Activated CD4-positive, alpha-beta T cell treated with anti-CD3 and anti-CD28 coated beads, Interleukin-10, Interleukin-2, amounts not matched to agents 100 ng/mL and 50 ng/mL, durations not matched to agents 16 hours and 8 hours (primary cell): ENCODE results near the gene ARHGEF6.

ENCODE experiments used
- DNase-seq: peaks from one replicate; pipeline ENCODE4 v3.0.0-alpha.2; 2020

The ARHGEF6 gene

DNA sequence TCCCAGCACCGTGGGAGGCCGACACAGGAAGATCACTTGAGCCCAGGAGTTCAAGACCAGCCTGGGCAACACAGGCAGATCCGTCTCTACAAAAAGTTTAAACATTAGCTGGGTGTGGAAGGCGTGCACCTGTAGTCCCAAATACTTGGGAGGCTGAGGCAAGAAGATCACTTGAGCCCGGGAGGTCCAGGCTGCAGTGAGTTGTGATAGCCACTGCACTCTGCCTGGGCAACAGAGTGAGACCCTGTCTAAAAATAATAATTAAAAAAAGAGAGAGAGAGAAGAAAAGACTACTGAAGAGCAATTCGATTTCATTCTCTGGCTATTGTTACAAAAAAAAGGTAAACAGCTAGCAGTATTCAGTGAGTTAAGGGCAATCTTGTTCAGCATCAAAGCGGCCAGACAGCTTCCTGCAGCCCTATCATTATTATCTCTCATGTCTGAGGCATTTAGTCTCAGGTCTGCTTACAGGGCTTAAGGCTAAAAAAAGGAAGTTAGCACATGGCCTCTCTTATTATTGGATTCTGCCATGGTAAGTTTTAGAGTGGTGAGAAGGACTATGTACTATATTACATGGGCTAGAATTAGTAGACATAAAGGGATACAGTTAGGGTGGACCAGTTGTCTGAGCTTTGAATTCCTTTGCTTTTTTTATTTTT, 37.9 kb downstream of the ARHGEF6 start:
- no peak for DNase-seq

DNA sequence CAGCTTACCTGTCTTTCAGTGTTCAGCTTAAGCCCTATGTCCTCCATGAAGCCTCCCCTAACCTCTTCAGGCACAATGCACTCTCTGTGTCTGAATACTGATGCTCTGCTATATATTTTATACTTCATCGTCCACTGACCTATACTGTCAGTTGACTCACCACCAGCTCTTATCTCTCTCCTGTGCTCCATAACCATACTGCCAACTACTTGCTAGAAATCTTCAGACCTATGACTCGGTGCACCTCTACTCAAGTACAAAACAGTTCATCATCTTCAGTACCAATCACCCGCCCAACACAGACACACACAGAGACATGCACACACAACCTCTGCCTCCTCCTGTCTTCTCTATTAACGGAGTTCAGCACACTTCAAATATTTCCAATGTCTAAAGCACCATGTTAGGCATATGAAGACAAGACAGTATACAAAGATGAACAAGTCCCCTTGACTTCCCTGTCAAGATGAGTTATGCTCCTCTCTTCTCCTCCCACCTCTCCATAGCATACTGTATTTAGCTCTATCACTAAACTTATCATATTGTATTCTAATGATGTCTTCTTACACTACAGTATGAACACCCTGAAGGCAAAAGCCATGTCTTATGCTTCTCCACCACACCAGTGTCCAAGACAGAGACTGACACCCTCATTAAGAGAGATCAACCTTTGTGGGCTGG, 42.5 kb downstream of the ARHGEF6 start:
- DNase-seq: no peak

DNA sequence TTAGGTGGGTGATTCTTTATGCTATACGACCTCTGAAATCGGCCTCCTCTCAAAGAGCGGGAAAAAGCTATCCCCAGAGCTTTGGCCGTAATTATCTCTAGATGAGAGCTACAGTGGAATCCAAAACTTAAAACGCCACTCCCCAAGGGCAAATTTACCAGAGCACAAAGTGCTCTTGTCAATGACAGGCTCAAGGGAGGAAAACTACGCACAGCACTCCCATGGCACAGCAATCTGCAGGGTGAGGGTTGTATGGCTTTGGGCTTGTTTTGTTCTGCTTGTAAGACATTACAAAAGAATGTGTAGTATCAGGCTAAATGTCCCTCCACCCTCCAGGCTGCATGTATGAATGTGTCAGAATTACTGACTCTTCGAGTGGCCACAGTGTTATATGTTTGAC, 44.0 kb downstream of the ARHGEF6 start:
- DNase-seq: no peak

DNA sequence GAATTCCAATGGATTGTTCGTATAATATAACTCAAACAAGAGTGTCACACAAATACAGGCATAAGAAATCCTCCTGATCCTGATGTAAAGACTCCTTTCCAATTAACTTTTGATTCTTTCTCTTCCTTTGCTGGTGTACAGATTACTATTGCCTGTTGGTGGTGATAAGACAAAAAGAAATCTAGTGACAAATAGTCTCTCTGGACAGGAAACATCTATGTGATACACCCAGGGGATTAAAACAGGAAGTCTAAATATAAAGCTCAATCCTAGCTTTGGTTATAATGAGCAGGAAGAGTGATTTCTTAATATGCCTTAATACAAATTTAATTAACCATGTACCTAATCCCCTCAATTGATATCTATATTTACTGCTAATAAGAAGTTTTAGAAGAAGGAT, 45.1 kb downstream of the ARHGEF6 start:
- DNase-seq: no peak

DNA sequence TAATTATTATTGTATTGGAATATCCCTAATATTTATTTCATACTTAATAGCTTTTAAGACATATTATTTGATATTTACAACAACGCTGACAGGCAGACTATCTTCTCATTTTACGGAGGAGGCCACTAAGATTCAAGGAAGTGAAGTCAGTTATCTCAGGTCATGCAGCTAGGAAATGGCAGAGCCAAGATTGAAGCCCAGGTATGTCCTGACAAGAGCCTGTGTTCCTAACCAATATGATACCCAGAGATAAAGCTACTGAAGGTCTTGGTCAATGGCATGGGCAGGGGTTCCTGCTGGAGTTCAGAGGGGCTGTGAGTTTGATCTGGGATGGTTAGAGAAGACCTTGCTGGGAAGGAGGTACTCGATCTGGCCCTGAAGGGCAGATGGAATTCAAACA, 47.1 kb downstream of the ARHGEF6 start:
- DNase-seq: no peak

DNA sequence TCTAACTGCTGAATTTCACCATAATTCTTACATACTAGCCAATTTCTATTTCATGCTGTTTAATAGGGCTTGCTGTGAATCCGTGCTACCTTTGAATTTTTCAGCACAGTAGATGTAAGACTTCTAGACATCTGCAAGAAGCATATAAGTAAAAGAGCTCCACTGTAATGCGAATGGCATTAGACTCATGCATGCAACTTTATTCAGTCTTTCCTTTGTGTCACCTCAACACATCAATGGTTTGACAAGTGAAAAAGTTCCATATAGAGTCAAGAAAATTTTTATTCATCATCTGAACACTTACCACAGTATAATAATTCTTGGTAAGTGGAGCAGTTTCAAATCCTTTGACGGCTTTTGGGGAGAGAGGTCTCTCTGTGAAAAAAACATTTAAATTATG, 48.9 kb downstream of the ARHGEF6 start:
- DNase-seq: no peak

DNA sequence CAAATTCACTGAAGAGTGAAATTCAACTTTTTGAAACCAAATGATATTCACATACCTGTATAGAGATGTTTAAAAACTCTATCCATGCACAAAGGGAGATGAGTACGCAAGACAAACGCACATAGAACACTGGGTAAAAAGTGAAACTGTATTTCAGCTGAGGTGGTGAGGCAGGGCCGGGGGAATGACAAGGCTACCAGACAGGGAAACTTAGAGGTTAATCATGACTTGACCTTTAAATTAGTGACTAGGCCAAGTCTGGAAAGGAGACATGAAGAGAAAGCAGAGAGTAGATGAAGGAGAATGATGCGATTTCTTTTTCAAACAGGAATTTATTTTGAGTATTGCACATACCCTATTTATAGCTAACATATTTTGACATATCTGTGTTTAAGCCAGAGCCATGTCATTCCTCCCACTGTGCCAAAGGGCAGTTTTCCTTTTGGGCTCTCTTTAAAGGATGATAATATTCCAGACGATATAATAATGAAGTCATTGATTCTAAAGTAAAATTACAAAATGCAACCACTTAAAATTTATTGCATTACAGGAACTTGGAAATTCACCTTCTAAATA, 49.4 kb downstream of the ARHGEF6 start:
- DNase-seq: no peak

DNA sequence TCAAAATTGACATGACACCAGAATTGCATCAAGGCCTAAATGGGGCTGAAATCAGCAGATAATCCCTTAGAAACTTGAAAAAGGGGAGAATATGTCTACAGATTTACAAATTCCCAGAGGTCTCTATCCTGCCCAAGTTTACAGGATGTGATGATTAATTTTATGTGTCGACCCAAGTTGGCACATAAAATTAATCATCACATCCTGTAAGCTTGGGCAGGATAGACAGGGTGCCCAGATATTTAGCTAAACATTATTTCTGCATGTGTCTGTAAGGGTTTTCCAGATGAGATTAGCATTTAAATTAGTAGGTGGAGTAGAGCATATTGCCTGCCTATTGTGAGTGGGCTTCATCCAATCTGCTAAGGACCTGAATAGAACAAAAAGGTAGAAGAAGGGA, 52.3 kb downstream of the ARHGEF6 start:
- DNase-seq: no peak

DNA sequence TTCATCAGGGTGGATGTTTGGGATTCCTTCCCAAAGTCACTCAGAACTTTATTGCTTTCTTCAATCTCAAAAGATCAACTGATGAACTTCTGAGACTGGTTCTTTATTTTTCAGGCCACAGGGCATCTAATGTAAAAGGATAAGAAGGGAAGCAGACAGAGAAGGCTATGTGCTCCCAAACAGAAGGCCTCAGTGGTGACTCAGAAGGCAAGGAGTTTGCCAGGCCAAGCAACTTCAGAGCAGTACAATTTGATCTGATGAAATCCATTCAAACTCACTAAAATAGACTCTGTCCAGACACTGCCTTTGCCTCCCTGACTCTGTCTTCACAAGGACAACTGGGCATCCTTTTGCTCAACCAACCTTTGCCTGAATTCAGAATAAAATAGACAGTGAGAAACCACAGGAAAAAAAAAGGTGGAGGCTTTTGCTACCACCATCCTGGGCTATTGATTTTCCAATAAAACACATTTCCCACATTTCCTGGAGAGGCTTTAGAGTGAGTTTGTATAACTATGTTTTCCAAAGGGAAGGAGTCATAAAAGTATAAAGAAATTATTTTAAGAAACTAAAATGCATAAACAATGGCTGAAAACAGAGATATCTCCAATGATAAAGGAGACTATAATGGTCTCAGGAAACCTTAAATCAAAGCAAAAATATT, 55.2 kb downstream of the ARHGEF6 start:
- no peak for DNase-seq

DNA sequence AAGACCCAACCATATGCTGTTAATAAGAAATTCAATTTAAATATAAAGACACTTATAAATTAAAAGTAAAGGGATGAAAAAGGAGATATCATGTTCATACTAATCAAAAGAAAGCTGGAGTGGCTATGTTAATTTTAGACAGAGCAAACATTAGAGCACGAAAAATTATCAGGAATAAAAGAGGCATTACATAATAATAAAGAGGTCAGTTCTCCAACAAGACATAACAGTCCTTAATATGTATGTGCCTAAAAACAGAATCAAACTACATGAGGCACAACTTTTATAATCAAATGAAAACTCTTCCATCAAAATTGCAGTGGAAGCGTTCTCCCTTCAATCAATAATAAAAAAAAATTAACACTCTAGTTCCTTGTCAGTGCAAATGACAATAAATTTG, 62.6 kb downstream of the ARHGEF6 start:
- no peak for DNase-seq

DNA sequence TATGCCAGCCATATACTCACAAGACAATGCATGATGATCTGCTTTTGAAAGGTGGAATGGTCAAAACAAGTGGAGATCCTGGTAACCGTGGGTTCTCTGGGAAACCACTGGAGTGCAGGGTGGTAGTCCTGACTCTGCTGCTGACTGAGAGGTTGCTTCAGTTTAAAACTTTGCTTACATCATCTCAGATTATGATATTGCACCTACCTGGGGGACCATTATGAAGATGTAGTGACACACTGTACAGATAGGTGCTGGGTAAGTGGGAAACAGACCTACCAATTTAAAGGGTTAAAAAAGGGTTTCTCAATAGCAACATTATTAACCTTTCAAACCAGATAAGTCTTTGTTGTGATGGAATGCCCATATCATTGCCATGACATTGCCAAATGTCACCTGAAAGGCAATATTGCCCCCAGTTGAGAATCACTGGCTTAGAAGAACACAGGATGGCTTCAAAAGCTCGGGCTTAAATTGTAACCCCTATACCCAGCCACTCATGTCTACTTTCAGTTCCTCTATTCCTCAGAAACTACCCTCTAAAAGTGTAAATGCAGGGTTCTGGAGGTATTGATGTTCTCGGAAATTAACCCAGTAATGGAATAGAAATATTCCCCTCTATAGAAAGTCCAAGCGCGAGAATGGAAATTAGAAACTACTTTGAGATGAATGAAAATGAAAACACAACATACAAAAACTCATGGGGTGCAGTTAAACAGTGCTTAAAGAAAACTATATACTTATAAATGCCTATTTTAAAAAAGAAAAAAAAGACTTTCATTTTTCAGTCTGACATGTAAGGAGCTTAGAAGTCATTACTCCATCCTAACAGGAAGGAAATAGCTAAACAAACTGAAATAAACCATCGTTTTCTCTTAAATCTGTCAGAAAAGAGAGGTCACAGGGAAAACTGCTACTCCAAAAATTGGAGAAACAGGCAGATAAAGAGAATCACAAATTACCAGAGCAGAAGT, 65.8 kb downstream of the ARHGEF6 start:
- no peak for DNase-seq

DNA sequence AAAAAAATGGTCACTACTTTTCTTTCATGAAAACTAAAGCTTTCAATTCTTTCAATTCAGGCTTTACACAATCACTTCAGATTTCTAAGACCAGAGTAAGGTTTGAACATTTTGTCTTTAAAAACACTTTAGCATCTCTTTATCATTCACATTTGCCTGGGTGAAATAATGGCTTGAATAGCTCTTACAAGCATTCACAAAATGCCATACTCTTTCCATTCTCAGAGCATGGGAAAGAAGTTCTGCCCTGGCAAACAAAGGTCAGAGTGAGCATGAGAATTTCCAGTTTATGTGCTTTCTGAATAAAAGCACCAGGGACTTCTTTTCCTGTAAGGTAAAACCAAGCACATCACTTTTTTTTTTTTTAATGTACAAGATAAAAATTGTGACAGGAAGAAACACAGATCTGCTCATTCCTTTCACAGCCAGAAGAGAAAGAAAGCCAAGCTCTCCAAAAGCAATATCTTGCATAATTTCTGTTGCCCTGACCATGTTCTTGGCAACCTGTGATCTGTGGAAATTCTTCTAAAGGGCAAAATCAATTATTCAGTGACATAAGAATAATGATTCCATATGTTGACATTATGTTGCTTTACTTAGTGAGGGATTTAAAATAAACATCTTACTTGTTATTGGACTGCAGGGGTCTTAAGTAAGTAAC, 68.0 kb downstream of the ARHGEF6 start:
- no peak for DNase-seq

DNA sequence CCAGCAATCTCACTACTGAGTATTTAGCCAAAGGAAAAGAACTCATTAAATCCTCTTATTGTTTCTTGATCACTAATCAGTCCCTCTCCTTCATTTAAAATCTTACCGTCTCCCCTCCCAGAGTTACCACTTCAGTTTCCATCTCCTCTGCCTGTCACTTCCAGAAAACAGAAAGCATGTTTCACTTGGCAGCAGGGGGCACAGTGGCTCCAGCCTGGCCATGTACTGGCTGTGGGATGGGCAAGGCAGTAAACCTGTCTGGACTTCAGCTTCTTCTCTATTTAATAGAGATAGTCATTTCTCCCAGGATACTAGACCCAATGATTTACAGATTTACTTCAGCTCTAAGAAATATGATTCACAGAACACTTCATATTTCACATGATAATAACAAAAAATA, 69.6 kb downstream of the ARHGEF6 start:
- DNase-seq: peak; percentile 49

DNA sequence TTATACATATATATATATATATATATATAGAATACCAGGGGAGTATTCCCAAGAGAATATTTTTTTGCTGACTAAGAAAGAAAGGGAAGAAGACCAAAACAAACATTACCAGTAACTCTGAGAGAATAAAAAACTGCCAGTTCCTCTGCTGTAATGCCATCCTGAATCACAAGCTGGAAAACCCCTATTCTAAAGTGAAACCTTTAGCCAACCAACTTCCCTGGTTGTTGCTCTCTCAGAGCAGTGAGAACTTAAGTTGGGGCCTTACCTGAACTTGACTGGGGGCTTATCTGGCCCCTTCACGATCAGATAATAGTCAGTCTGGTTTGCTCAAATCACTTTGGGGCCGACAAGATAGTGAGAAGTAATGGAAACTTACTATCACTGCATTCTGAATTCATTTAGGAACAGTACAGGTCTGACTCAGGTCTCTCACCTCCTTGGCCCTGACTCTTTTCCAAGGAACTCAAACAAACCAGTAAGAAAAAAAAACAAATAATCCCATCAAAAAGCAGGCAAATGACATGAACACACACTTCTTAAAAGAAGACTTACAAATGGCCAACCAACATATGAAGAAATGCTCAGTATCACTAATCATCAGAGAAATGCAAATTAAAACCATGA, 70.3 kb downstream of the ARHGEF6 start:
- peak; percentile 66 for DNase-seq

DNA sequence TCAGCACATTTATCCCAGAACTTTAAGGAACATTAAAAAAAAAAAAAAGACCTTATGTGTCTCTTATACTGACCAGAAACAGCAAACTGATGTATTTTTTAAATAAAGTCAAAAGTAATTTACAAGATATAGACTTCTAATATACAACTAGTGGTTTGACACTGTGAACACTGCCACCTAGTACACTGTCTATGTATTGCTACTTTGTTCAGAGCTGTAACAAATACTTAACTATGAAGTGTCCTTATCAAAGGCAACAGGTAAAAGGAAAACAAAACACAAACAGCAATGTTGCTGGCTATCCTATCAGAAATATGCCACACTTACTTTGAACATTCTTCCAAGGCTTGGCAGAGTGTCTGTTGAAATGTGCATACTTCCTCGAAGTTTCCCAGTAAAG, 72.4 kb downstream of the ARHGEF6 start:
- no peak for DNase-seq

DNA sequence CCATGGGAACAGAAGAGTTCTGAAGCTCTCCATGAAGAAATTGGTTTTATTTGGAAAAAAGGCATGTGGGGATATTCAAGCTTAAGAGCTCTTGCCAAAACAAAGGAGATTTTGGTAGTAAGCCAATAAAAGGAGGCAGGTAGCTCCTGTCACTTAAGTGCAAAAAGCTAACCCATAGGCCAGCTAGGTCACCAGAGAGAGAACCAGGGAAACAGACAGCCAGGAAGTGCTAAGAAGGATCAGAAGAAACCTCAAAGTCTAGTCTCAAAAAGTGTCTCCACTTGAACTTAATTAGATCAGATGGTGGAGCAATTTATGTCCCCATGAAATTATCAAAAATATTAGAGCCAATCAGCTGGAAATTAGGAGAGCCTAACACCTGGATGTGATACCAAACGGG, 83.6 kb downstream of the ARHGEF6 start:
- no peak for DNase-seq

DNA sequence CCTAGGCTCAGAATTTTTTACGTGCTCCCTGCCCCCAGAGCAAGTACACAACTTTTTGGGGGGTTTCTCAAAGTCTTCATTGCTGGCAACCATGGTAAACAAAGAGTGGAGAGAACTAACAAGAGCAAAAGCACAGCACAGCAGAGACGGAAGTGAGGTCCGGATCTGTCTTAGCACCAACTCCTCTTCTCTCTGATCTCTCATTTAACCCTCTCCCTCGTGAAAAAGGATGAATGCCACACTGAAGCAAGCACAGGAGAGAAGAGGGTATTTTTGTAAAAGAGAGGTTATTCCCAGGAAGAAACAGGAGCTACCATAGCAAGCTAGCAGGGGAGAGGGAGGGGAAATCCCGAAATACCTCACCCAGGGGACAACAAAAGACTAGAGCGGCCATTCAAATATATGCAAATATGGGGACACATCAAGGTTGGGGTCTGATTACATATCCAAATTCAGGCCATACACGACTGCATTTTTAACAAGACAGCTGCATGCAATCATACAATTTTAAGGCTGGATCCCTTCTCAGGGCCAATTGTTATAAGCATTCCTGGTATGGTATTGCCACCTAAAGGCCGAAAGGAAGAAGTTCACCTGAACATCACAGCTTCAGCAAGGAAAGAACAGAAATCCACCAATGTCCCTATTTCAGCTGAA, 86.2 kb downstream of the ARHGEF6 start:
- peak; percentile 75 for DNase-seq

DNA sequence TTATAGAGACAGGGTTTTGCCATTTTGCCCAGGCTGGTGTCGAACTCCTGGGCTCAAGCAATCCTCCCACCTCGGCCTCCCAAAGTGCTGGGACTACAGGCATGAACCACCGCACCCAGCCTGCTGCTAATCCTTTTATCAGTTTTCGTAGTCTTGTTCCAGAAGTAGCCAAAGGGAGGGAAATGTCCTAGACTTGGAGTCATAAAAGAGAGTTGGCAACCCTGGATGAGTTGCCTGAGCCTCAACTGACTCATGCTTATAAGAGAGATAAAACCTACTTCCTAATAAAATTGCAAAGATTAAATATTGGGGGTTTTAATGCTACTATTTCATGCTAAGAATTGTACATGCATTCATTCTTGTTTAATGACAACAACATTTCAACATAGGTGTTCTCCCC, 88.5 kb downstream of the ARHGEF6 start:
- DNase-seq: no peak

DNA sequence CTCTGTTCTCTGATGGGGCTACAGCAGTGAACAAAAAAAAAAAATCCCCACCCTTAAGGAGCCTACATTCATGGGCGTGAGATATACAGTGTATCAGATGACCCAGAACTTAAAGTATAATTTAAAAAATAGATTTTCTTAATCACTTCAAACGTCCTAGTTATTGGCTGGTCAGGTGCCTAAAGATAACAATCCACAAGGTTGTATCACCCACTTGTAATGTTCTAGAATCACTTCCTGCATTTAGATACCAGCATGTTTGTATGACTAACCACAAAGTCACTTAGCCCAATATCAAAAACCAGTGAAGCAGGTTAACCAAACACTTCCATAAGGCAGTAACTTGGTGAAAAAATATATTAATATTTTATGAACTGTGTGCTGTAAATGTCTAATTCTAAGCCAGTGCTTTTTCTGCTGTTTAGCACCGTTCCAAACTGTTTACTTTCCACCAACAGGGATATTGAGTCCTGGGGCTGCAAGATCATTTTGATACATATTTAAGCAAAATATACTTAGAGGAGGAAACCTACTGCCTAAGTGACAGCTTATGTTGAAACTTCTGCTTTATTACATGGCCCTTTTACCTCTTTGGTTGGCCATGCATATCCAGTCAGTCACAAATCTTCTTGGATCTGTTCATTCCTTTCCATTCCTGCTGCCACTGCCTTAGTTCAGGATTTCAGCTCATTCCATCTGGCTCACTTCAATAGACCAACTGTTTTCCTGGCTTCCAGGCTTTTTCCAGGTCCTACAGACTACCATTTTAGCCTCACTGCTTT, 89.5 kb downstream of the ARHGEF6 start:
- DNase-seq: no peak

DNA sequence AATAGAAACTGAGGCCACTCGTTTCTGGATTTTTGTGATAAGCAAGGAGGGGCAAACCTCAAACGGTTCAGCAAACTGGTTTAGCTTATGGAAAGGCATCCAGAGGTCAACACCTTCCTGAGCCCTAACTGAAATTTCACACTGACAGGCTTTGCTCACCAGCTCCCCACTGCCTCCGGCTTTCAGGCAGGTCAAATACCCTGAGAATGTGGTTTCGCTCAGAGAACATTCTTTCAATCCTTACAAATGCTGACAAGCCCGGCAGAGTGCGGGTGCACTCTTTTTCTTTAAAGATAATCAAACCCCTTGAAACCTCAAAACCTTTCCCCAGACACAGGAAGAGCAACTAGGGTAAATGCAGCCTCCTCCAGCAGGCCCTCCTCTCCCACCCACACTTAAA, 91.3 kb downstream of the ARHGEF6 start:
- DNase-seq: peak; percentile 64
